Measurements from ENCODE around the gene NUP210L. TPM values are rescaled to one million over a fixed set of nuclear protein-coding genes. Genes with fewer than 3 reads are reported as not detected.

NUP210L gene
- total RNA-seq (2016; rRNA removed; fragmentation: Illumina TruSeq; extraction: Trizol) (not detected in 2 replicates), polyA plus RNA-seq (2011; rRNA removed) (not detected in 2 replicates), polyA minus RNA-seq (2011; rRNA and poly(A)+ RNA removed; ENCODE audit: low replicate concordance) (0.04 TPM in 1 of 2 replicates, not detected in the other), Bru-seq, nascent RNA (percentile 11 among the genes with signal in this experiment), BruChase-seq, experiment 1, labeled RNA remaining after a 6-hour chase (percentile 16 among the genes with signal in this experiment), BruChase-seq, experiment 2, labeled RNA remaining after a 2-hour chase (percentile 17 among the genes with signal in this experiment)
- not detected in 2 replicates for total RNA-seq (2016; cell fraction: cytosol; rRNA removed; fragmentation: Illumina TruSeq; extraction: Trizol; ENCODE audit: low read depth)
- total RNA-seq (2016; cell fraction: insoluble cytoplasmic fraction; rRNA removed; fragmentation: Illumina TruSeq; extraction: Trizol), result not detected in 2 replicates
- not detected in 2 replicates for total RNA-seq (2016; cell fraction: membrane; rRNA removed; fragmentation: Illumina TruSeq; extraction: Trizol)
- total RNA-seq (2016; cell fraction: nucleus; rRNA removed; fragmentation: Illumina TruSeq; extraction: Trizol), result not detected in 2 replicates
- not detected in 2 replicates for polyA plus RNA-seq (2011; cell fraction: cytosol; rRNA removed)
- not detected in 2 replicates for polyA plus RNA-seq (2011; cell fraction: nucleus; rRNA removed)
- not detected in 2 replicates for polyA plus RNA-seq (2012)
- polyA plus RNA-seq (2016; cell fraction: cytosol; fragmentation: Illumina TruSeq; extraction: Trizol; ENCODE audit: low read depth), result not detected in 2 replicates
- polyA plus RNA-seq (2016; cell fraction: insoluble cytoplasmic fraction; fragmentation: Illumina TruSeq; extraction: Trizol; ENCODE audit: low read depth), result not detected in 2 replicates
- not detected in 2 replicates for polyA plus RNA-seq (2016; cell fraction: membrane; fragmentation: Illumina TruSeq; extraction: Trizol; ENCODE audit: low read depth)
- polyA plus RNA-seq (2016; cell fraction: nucleus; fragmentation: Illumina TruSeq; extraction: Trizol; ENCODE audit: insufficient read depth, low read depth), result not detected in 2 replicates
- polyA minus RNA-seq (2011; cell fraction: cytosol; rRNA and poly(A)+ RNA removed), result not detected in 2 replicates
- 0.12 TPM in 1 of 2 replicates, not detected in the other for polyA minus RNA-seq (2011; cell fraction: nucleus; rRNA and poly(A)+ RNA removed)
- long read RNA-seq, experiment 1, result 0 reads
- long read RNA-seq, experiment 2, result 0 reads

- intact Hi-C loops (cut with micrococcal nuclease; ENCODE audit: unreplicated experiment), result no loop called here
- Histone ChIP-seq H3K9ac (ENCODE audit: insufficient read depth, low read depth, low read length) (no peak within 1 kb of the TSS), H3K79me2 (ENCODE audit: insufficient read depth, low read length) (no peaks in the 10 kb centered on the region), H3K27ac (ENCODE audit: extremely low read length, insufficient read depth, low read length) (no peak within 1 kb of the TSS), H3K4me2 (ENCODE audit: low read depth, low read length) (no peak within 1 kb of the TSS), H3K9me3 (ENCODE audit: low read length) (no peaks in the 10 kb centered on the region), H3K4me3 (replicated peaks in 1 of 3; ENCODE audit: insufficient read depth in 1 of 3, low read depth in 2 of 3, low read length in 3 of 3) (no peak within 1 kb of the TSS), H2AFZ (ENCODE audit: low read length) (no peak within 1 kb of the TSS), H3K4me1 (ENCODE audit: insufficient read depth, low read length) (no peaks in the 10 kb centered on the region), H3K27me3 (ENCODE audit: control insufficient read depth in 1 of 2, insufficient read depth in 2 of 2, low read length in 2 of 2) (no peaks in the 10 kb centered on the region), H3K36me3 (replicated peaks in 1 of 2; ENCODE audit: control insufficient read depth in 1 of 2, insufficient read depth in 2 of 2, low read length in 2 of 2) (peaks cover 7 to 26% of the 10 kb centered on the region in 2 experiments), H4K20me1 (ENCODE audit: insufficient read depth, low read length) (no peaks in the 10 kb centered on the region; the same call in 1 of the 2 replicates)
- TF ChIP-seq CENPX (CRISPR knock-in tag; IDR thresholded peaks at IDR 0.05), result no peak
- no peak for TF ChIP-seq PHF21A (CRISPR knock-in tag; IDR thresholded peaks at IDR 0.05)
- TF ChIP-seq ZNF878 (CRISPR knock-in tag; IDR thresholded peaks at IDR 0.05), result no peak
- TF ChIP-seq AGO2 (optimal IDR thresholded peaks at IDR 0.05; ENCODE audit: low read depth, low read length), result peak; percentile 87
- TF ChIP-seq ZNF124 (CRISPR knock-in tag; IDR thresholded peaks at IDR 0.05), result no peak
- no peak for TF ChIP-seq ZBTB8A (CRISPR knock-in tag; IDR thresholded peaks at IDR 0.05; ENCODE audit: borderline replicate concordance, low read depth)
- ATAC-seq (no peak; the same call in 1 of the 3 replicates), FAIRE-seq (no peak), DNase-seq (ENCODE audit: low spot score) (no peak)
- ChIA-PET POLR2A (no interaction called here), CTCF (ENCODE audit: low intra/inter-chr PET ratio, low total read pairs) (no interaction called here)
- in situ Hi-C loops (cut with HindIII; ENCODE audit: extremely low pct_ligation_motif_present, low pct_unique_long_range_greater_than_20kb), result no loop called here
- 95% methylated on average over 27 of the region's 29 CpGs for WGBS (ENCODE audit: low lambda C conversion rate)
- no TSS peak for BruUV-seq (replicated peaks)
Observed at GRCh38 chr1:154154534-154155191, at the start of gene NUP210L. Gene NUP210L (minus strand): TSS chr1:154155073.

Measured in HepG2 (cell line).